GM18867 (cell line): ENCODE data around the gene CAPN15.
"Not testable (repeated sequence)": the region's sequence is repeated elsewhere in the genome, so short reads cannot be mapped to it uniquely, and the experiment has no call there.

Experiments used
- ATAC-seq: cut with Tn5 transposase; IDR thresholded peaks from one replicate; pipeline ENCODE4 v1.9.1; 2021; ENCODE audit warnings: mild to moderate bottlenecking, moderate library complexity; ENCODE audit not compliant: unreplicated experiment

Gene CAPN15

DNA sequence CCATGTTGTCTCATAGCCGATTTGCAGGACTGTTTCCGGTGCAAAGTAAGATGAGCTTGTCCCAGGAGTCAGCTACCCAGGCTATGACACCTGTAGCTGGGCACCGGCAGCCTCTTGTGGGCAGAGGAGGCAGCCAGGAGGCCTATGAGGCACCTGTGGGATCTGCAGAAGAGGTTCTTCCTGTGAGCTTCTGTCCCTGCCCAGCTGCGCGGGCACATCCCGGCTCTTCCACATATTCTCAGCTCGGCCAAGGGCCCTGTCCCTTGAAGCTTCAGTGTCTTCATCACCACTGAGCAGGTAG lies 21.3 kb upstream of the CAPN15 start:
- ATAC-seq = no peak

DNA sequence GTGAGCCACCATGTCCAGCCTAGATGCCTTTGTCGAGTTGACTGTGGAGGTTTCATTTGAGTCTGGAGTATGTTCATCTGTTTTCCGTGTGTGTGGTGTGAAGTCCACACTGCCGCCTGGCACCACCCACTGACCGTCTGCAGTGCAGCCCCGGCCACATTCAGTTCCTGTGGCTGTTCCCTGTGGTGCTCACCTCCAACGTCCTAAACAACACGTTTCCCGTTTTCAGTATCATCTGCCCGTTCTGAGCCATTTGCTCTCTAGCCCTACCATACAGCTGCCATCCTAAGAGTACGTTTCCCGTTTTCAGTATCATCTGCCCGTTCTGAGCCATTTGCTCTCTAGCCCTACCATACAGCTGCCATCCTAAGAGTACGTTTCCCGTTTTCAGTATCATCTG lies 20.0 kb upstream of the CAPN15 start:
- not testable (repeated sequence) for ATAC-seq

DNA sequence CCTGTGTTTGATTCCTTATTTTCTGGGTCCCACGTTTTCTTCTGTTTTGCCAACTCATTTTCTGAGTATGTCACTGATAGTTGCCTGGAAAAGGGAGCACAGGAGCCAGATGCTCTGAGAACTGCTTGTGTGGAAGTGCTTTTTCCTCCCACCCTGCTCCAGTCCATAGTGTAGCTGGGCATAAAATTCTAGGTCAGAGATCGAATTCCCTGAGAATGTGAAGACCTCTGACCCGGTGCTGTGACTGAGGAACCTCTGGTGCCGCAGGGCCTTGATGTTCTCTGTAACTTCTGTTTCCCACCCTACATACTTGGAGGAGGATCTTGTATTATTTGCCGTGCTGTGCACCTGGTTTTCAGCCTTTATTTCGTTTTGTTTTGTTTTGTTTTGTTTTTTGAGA lies 19.5 kb upstream of the CAPN15 start:
- ATAC-seq = no peak

DNA sequence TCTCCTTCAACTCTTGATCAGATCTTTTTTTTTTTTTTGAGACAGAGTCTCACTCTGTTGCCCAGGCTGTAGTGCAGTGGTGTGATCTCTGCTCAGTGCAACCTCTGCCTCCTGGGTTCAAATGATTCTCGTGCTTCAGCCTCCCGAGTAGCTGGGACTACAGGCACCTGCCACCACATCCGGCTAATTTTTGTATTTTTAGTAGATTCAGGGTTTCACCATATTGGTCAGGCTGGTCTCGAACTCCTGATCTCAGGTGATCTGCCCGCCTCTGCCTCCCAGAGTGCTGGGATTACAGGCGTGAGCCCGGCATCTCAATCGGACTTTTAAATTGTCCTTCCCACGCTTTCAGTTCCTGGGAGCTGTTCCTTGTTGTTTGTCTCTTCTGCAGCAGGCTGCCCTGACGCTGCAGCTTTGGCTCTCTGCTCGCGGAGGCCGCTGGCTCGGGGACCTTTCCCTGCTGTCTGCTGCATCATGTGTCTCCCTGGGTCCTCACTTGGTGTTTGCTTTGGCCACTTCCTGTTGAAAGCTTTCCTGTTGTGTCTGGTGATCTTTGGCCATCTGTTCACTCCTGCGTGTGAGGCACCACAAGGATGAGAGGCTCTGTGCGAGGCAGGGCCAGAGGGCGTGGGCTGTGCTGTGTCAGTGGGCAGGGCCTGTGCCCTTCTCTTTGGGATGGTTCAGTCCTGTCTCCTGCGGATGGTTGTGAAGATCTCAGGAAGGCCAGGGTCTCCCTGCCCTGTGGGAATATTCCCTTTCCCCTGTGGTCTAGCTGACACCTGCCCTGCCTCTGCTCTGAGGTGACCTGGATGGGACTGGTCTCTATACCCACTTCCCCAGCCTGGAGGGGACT lies 18.4 kb upstream of the CAPN15 start:
- no peak for ATAC-seq

DNA sequence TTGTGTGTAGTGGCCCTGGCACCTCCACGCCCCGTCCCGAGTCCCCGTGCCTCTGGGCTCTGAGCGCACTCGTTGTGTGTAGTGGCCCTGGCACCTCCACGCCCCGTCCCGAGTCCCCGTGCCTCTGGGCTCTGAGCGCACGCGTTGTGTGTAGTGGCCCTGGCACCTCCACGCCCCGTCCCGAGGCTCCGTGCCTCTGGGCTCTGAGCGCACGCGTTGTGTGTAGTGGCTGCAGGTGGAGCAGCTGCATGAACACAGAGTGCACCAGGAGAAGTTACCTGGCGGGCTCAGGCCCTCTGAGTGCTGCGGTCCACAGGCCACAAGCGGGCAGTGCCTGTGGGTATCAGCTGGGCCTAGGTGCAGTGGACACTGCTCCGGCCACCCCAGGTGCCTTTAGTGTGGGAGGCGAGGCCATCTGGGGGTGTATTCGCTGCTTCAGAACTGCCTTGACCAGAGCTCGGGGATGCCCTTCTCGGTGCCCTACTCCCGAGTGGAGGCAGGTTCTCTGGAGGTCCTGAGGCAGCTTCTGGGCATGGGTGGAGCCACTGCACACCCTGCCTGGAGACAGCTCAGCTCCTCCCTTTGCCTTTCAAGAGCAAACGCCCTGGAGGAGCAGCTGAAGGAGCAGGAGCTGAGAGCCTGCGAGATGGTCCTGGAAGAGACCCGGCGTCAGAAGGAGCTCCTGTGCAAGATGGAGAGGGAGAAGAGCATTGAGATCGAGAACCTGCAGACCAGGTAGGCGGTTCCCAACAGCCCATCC lies 17.3 kb upstream of the CAPN15 start:
- ATAC-seq = no peak

DNA sequence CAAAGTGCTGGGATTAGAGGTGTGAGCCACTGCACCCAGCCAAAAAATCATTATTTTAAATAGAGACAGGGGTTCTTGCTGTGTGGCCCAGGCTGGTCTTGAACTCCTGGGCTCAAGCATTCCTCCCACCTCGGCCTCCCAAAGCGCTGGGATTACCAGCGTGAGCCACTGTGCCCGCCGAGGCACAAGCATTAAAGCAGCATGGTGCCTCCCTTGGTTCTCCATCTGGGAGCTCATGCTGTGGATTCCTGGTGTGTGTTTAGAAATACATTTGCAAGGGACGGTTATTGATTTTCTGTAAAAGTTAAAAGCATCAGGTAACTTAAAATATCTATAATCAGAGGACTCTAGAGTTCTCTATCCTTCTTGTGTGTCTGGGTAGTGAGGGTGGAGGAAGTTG lies 14.7 kb upstream of the CAPN15 start:
- no peak for ATAC-seq

DNA sequence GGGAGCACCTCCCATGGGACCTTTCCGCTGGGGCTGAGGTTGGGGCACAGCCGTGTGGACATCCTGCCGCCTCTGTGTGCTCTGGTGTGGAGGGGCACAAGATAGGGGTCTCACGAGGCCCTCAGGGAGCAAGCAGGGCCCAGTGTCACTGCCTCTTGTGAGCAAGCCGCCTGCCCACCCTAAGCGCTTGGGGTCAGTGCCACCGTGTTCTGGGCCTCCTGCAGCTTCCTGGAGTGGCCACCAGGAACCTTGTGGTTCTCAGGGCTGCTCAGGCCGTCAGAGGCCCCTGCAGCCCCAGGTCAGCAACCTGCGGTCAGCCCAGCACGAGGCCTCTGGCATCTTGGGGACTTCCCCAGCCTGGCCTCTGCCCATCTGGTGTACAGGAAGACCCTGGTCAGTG lies 13.6 kb upstream of the CAPN15 start:
- no peak for ATAC-seq

DNA sequence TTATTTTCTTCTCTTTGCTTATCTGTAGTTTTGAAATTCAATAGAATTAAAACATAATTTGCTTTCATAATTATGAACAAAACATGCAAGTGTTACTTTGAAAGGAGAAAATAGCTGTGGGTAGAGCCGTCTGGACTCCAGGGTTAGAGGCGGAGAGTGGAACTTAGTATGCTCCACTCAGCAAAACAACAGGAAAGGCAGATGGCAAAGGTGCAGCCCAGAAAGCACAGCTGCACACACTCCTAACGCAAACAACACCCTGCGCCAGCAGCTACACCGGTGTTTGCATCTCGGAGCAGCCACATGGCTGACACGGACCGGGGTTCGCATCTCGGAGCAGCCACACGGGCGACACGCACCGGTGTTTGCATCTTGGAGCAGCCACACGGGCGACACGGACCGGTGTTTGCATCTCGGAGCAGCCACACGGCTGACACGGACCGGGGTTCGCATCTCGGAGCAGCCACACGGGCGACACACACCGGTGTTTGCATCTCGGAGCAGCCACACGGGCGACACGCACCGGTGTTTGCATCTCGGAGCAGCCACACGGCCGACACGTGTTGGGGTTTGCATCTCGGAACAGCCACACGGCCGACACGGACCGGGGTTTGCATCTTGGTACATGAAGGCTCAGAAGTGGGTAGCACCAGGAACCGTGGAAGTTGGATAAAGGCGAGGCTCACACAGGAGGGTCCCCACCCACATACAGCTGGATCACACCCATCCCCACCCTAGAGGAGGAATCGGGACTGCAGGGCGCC lies 12.2 kb upstream of the CAPN15 start:
- no peak for ATAC-seq

DNA sequence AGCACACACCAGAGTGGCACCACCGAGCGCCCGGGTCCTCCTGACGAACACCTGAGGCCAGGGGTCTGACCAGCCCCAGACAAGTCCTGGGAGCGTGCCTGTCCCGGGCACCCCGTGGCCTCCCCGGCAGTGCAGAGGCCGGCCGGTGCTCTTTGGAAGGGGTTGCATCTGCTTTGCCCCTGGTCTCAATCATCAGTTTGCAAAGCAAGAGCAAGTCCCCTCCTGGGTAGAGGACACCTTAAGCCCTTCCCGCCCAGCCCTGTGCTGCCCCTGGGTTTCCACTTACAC lies 11.6 kb upstream of the CAPN15 start:
- ATAC-seq = no peak

DNA sequence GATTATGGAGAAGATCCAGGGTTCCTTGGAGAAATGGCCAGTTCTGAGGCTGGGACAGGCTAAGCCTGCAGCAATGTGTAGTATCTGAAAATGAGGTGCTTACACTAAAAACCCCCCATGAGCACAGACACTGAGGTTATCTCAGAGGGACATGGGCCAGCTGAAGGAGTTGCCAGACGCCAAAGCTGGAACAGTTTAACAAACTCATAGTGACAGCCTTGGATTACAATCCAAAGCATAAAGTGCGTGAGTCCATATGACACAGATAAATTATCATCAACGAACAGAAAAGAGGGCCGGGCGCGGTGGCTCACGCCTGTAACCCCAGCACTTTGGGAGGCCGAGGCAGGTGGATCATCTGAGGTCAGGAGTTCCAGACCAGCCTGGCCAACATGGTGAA lies 11.2 kb upstream of the CAPN15 start:
- ATAC-seq = no peak

DNA sequence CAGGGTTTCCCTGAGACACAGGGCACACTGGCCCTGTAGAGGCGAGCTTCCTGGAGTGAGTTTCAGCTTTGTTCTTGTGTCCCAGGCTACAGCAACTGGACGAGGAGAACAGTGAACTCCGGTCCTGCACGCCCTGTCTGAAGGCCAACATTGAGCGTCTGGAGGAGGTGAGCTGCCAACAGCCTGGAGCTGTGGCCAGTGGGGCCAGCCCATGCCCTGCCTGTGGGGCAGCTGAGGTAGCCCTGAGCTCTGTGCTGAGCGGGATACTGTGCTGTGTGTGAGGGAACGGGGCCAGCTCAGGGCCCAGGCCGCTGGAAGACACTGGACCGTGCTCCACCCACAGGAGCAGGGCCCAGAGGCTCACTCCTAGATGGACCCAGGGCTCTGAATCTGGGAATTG lies 8.7 kb upstream of the CAPN15 start:
- no peak for ATAC-seq

DNA sequence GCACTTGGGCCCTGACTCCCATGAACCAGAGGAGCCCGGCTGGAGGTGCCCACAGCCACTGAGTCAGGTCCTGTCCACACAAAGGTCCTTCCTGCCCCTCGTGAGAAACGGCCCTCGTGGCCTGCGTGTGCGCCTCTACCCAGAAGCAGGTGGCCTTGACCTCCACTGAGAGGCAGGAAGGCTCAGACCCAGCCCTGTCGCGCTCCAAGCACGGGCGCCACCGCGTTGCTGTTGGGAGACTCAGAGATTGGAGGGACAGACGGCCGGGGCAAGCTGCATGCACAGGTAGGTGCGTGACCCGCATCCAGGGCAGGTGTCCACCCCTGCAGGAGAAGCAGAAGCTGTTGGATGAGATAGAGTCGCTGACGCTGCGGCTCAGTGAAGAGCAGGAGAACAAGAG lies 8.1 kb upstream of the CAPN15 start:
- ATAC-seq = no peak

DNA sequence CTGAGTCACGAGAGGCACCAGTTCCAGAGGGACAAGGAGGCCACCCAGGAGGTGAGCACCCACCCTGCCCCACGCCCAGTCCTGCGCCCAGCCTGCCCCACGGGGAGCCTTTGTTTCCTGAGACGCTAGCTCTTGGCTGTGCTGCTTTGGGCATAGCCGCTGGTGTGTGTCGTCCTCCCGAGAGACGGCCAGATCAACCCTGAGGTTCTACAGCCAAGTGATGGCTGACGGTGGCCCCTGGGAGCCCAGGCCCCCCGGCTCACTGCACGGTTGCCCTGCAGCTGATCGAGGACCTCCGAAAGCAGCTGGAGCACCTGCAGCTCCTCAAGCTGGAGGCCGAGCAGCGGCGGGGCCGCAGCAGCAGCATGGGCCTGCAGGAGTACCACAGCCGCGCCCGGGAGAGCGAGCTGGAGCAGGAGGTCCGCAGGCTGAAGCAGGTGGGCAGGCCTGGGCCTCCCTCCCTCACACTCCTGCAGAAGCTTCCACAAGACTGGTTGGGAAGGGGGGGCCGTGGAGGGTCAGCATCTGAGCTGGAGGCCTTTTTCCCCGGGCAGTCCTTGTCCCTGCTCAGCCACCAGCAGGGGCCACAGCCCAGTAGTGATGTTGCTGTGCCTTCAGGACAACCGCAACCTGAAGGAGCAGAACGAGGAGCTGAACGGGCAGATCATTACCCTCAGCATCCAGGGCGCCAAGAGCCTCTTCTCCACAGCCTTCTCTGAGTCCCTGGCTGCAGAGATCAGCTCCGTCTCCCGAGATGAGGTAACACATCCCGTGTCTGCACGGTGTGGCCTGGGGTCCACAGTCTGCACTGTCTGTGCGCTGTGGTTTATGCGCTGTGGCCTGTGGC lies 7.4 kb upstream of the CAPN15 start:
- ATAC-seq = no peak

DNA sequence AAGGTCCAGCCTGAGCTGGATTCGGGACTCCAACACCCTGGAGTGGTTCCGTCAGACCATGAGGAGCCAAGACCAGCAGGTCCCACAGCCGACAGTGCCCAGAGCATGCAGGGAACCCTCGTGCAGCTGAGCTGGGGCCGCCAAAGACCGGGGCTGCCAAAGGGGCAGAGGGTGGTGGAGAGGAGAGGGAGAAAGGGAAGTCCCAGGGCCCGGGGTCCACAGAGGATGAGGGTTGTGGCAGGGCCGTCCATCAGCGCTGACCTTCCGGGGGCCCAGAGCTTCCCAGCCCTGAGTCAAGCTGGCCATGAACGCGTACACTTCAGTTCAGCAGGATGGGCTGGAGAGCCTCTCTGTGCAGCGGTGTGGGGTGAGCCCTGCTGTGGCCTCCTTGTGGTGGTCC lies 6.7 kb upstream of the CAPN15 start:
- ATAC-seq = no peak

DNA sequence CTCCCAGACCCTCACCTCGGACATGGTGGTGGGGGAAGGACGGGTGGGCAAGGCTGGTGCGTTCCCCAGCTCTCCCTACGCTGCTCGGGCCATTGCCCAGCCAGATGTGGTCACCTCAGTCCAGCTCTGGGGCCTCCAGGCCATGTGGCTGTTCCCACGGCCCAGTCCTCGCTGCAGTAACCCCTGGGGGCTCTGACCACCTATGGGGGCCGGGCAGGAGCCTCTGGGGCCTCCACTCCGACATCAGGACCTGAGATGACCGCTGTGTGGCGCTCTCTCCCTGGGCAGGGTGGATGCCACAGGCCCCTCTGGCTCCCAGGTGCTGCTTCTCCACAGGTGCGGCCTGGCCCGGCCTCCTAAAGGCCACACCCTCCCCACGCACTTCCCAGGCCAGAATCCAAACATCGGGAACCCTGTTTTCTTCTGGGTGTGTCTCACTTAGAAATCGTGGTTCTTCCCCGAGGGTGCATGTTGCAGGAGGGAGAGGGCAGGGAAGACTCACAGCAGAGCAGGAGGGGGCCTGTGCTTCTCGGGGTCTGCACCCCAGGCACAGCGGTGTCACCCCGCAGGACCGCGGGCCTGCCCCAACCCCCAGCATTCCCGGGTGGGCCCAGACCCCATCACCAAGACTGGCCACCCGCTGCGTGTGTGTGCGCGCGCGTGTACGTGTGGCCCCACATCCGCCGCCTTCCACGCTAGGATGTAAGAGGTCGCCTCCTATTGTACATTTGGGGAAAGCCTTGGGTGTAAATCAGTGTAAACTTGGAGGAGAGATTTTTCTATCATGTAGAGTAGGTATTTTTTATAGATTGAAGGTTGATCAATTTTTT lies 5.9 kb upstream of the CAPN15 start:
- no peak for ATAC-seq

DNA sequence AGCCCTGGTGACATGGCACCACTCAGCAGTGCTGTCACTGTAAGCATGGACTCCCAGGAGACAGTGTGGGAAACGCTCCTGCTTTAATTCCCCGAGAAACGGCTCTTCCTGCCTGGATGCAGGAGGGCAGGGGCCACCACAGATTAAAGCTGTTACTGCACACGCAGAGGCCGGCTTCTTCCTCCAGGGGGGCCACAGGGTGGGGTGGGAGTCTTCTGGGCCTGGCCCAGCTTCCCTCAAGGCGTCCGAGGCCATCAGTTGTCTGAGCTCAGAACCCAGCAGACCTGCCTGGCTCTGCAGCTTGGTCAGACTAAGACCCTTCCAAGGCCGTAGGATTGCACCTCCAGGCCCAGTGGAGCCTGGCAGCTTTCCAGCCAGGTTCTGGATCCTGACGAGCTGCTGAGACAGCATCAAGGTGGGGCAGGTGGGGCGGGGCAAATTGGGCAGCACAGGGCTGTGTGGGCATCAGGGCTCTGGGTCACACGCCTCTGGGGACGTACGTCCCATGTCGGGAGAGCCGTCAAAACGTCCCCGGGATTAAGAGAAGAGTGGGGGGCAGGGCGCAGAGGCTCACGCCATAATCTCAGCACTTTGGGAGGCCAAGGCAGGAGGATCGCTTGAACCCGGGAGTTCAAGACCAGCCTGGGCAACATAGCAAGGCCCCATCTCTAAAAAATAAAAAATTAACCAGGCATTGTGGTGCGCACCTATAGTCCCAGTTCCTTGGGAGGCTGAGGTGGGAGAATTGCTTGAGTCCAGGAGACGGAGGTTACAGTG lies 5.0 kb upstream of the CAPN15 start:
- ATAC-seq = no peak

DNA sequence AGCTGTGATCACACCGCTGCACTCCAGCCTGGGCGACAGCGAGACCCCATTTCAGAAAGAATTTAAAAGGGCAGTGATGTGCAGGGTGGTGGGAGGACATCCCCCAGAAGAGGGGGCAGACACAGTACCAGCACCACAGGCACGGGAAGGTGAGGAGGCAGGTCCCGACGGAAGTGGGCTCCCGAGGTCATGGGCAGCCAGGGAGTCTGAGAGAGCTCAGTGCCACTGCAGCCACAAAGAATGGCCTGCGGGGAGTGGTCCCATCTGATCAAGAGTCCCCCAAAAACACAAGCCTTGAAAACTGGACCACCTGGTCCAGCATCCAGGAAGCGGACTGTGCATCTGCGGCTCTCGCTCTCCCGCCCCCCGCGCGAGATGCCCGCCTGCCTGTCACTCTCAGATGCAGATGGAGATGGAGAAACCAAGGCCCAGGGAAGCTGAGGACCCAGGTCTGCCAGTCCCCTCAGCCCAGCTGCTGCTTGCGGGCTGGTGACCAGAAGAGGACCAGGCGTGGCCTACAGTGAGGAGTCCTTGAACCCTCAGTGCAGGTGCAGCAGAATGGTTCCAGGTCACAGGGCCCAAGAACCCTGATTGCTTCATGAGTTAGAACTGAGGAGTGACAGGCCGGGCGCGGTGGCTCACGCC lies 4.3 kb upstream of the CAPN15 start:
- ATAC-seq = no peak

DNA sequence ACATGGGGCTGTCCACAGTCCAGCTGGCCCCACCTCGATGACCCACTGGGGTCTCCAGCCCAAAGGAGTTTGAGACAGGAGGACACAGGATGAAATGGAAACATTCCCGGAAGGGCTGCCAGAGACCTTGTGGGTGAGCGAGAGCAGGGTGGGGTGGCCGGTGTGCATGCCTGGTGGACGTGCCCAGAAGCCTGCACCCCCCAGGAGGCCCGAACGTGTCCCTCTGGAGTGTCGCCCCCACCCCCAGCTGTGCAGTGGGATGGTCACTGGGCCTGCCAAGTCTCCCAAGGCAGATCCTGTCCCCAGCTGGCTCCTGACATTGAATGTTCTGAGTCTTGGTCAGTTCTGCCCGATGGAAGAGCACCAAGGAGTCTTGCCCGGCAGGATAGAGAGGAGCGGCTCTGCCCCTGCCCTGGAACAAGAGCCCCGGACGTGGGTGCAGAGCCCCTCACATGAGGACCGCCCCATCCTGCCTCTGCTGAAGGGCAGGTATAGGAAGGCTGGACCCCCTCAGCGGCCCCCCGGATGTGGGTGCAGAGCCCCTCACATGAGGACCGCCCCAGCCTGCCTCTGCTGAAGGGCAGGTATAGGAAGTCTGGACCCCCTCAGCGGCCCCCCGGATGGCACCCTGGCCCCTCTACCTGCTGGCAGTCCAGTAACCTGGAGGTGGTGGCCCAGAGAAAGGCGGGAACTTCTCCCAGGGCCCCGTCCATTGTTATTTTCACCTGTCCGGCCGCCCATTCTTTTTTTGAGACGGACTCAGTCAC lies 3.1 kb upstream of the CAPN15 start:
- no peak for ATAC-seq
